Ovary (tissue), 3 donors: ENCODE data around the gene SHC1.

ENCODE experiments used
- CTCF ChIP-seq, 3 donors: fragments of 450-650 bp in 2 of 3; fragments of 200-600 bp in 1 of 3; IDR thresholded peaks; one replicate each; pipeline versions ENCODE4 v1.5.1 to v1.8.0; 2016 to 2022; ENCODE audit warnings: antibody characterized with exemption in 3 of 3, mild to moderate bottlenecking in 1 of 3
- POLR2A ChIP-seq: fragments of 450-650 bp; IDR thresholded peaks from one replicate; pipeline ENCODE4 v1.6.1; 2017; ENCODE audit warnings: antibody characterized with exemption, mild to moderate bottlenecking, moderate library complexity
- donor health status: DM: no; HTN: no; CAD: no.

DNA sequence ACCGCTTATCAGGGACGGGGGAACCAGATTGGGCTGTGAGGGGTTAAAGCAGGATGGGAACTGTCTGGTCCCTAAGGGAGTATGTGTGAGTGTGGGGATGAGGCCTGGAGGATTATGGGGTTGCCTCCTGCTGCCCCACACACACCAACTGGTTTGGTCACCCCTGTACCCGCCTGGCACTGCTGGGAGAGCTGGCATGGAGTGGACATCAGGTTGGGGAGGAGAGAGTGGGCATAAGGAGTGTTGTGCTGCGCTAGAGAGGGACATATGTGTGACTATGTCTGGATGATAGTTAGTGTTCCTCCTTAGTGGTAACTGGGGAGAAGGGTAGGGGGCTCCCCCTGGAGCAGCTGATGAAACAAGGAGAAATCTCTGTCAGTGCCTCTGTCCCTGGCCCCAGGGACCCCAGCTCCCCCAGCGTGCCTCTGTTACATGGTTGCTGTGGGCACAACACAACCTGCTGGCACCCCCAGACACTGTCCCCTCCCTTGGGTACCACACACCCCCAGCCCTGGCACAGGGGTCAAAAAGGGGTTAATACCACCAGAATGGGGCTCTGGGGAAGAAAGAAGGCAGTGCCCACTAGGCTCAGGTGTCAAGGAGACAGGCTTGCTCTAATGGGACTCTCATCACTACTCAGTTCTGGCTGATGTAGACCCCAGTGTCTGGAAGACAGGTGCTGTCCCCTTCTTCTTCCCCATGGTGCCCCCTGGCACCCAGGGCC lies 34.0 kb upstream of the SHC1 start:
- TF ChIP-seq CTCF (IDR thresholded peaks at IDR 0.05) = no peak
- TF ChIP-seq POLR2A = peak; percentile 5
